NK-92 (cell line): ENCODE measurements around the gene CYP4F22.
"Not testable (repeated sequence)": the region's sequence is repeated elsewhere in the genome, so short reads cannot be mapped to it uniquely, and the experiment has no call there.

Source experiments
- DNase-seq: peaks from one replicate; lab custom pipeline; 2025; ENCODE audit not compliant: unreplicated experiment; lab: John Stamatoyannopoulos, UW

The CYP4F22 gene

DNA sequence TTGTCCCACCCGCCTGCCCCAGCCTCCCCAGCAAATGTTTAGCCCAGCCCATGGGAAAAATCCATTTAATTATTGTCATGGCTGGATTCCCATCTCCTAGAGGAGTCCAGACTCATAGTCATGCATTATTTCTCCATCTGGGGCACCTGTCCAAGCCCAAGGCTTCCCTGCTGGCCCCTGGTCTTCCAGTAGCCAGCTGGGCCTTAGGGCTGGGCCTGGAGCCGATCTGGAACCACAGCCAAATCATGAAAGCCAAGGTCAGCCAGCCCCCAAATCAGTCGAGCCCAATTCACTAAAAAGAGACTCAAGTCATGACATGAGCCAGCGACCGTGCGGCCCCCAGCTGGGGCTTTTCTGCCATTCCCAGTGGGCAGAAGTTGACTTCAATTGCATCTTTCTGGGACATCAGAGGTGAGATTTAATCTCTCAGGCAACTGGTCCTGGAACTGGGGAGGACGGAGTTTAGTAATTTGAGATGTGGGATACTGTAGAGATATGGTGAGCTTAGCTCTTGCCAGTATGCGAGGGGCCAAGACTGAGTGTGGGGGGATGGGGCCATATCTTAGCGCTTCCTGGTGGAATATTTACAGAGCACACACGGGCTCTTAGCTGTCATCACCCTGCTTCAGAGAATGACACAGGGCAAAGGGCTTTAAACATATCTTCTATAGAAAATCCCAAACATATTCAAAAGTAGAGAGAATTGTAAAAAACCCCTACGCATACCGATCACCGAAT lies 19.7 kb upstream of the CYP4F22 start:
- no peak for DNase-seq

DNA sequence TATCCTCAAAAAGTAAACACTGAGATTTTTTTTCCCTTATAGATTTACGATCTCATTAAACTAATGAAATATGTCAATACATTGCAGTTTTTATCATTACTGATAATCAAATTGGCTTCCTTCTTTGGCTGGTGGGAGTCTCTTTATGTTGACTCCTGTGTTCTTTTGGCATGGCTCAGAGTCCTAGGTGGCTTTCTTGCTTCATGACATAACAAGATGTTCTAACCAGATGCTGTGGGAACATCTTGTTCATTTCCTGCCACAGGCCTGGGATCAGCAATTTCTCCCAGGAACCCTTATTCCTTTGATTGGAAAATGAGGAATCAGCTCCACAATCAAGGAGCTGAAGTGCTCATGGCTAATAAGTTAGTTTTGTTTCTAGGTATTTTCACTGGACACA lies 13.2 kb upstream of the CYP4F22 start:
- no peak for DNase-seq

DNA sequence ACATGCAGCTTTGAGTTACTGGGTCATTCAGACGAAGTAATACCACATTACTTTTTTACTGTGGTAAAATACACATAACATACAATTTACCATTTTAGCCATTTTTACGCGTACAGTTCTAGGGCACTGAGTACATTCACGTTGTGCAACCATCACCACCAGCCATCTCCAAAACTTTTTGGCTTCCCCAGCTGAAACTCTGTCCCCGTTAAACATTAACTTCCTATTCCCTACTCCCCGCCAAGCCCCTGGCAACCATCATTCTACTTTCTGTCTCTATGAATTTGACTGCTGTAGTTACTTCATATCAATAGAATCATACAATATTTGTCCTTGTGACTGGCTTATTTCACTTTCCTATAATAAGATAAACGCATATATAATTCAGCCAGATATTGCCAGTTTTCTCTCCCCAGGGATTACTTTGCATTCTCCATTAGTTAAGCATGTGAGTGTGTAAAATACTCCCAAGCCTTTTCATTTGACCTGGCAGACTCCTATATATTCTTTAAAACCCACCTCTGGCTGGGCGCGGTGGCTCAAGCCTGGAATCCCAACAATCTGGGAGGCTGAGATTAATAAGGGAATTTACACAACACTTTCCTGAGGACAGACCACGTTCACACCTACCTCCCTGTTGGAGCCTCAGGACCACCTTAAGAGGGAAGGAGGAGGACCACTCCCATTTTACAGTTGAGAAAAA lies 10.0 kb upstream of the CYP4F22 start:
- no peak for DNase-seq

DNA sequence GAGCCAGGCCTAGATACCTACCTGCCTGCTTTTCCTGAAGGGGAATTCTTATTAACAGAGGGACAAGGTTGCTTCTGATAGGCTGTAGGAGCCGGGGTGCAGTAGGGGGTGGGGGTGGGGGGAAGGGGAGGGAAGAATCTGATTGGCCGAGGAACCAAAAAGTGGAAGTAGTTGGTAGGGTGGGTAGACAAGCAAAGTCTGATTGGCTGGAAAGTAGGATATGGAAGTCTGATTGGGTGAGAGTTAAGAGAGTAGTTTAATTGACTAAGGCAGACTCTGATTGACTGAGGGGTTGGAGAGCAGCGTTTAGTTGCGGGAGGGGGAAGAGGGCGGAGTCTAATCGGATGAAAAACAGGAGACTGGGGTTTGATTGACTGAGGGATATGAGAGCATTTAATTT lies 9.4 kb upstream of the CYP4F22 start:
- no peak for DNase-seq

DNA sequence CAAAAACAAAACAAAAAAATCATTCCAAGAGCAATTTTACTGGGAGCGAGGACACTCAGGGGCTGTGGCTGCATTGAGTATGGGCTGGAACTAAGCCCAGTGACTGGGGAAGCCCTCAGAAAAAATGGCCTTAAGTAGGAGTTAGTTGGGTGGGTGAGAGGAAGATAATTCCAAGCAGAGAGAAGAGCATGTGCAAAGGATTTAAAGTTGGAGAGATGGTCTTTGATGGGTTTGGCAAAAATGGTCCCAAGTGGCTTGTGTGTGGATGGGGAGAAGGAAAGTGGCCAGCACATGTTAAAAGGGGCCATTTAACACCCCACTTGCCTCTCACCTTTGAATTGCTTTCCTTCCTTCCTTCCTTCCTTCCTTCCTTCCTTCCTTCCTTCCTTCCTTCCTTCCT lies 6.7 kb upstream of the CYP4F22 start:
- DNase-seq, result no peak

DNA sequence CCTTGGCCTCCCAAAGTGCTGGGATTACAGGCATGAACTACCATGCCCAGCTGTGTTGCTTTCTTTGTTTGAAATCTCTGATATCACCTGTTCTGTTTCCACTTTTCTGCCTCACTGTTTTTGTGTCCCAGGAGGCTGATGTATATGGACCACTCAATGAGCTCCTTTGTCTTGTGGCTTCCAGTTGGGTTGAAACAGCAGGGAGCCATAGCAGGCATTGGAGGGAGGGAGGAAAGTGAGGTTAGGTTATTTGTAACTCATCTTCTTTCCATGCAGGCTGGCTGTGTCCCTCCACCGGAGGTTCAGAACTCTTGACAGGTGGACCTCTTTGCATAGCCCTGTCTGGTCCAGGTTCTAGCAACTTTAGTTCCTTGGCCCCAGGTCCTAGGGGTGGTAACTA lies 6.1 kb upstream of the CYP4F22 start:
- no peak for DNase-seq

DNA sequence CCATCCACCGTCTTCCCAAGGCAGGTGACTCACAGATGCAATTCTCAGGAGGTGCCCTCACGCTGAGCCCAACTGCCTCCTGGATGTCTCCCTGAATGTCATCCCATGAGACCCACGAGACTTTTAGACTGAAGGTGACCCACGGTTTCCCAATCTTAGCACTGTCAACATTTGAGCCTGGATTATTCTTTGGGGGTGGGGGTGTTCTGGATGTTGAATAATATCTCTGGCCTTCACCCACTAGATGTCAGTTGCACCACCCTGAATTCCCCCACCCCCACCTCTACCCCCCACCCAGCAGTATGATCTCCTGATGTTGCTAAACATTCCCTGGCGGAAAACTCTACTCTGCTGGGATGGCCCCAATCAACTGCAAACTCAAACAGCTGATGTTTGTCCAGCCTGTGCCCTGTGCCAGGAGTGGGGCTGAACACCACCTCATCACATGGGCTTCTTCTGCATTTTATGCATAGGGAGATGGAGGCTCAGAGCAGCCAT lies 2.2 kb upstream of the CYP4F22 start:
- no peak for DNase-seq

DNA sequence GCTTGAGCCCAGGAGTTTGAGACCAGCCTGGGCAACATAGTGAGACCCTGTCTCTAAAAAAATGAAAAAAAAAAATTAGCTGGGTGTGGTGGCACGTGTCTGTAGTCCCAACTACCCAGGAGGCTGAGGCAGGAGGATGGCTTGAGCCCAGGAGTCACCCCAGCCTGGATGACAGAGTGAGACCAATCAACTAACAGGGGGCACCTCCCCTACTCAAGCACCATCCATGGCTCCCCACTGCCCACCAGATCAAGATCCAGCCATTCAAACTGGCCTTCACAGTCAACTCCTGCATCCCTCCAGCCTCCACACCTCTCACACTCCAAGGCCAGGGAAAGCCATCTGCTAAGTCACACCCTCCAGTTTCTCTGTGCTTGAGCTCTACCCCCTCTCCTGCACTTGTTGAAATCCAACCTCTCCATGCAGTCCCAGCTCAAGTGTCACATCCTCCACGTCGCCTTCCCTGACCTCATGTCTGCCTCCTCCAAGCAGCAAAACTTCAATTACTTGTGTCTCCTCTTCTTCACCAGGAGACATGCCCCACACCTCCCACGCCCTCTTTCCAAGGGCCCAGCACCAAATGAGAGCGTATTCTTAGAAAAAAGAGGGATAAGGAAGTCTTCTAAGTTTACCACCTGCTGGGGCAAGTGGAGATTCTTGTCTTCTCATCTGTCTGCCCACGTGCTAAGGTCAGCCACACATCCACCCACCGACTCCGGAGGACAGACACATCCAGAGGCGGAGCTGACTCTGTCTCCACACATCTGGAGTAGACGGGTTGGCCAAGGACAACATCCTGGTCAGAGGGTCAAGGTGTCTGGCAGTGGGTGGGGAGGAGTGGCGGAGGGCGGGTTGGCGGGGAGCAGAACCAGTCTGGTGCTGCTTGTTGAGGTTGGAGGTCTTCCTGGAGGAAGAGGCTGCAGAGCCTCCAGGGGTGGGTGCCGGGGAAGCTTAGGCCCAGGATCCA lies 974 bp upstream of the CYP4F22 start:
- DNase-seq, result no peak

DNA sequence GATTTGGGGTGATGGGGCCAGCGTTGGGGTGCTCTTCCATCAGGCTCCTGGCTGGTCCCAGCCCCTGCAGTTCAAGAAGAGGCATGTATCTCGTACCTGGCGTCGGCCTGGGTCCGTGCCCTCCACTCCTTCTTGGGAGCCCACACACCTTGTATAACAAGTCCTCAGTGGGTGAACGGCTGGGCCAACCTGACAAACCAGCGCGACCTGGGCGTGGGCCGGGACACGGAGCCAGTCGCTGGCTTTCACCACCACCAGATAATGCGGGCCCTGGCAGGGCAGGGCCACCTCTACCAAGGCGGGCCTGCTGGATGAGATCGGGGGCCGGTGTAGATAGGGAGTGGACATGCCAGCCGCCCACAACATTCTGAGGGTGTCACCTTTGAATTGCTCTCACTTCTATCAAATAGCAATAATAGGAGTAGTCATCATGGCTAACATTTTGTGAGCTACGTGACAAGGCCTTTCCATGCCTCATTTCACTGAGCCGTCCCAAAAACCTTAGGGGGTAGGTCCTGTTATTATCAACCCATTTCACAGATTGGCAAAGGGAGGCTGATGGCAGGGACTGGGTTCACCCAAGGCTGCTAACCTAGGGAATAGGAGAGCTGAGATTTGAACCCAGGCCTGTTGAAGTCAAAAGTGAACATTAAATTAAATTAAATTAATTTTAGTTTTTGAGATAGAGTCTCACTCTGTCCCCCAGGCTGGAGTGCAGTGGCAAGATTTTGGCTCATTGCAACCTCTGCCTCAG lies 3.5 kb downstream of the CYP4F22 start:
- no peak for DNase-seq

DNA sequence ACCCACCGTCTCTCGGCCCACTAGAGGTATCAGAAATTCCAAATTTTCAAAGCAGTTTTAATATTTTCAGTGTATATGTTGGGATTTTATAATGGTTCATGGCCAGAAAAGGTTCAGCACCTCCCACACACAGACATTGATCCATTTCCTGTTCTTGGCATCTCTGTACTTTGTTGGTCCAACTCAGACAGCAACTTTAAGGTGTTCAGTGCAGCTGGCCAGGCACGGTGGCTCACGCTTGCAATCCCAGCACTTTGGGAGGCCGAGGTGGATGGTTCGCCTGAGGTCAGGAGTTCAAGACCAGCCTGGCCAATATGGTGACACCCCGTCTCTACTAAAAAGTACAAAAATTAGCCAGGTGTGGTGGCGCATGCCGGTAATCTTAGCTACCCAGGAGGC lies 6.9 kb downstream of the CYP4F22 start:
- not testable (repeated sequence) for DNase-seq

DNA sequence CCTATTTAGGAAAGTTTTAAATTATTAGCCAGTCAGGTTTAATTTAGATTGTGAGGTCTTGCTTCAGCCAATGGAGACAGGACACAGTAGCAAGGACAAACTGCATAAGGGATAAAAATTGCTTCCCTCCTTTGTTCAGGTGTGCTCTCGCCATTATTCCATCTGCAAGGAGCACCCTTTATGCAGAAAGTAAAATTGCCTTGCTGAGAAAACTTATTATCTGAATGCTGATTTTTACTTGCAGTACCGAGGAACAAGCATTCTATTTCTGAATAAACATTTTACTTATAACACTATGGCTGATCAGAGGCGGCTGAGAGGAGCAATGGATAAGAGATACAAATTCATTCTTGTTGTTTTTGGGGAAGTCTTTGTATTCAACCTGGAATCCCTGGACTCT lies 8.0 kb downstream of the CYP4F22 start:
- no peak for DNase-seq

DNA sequence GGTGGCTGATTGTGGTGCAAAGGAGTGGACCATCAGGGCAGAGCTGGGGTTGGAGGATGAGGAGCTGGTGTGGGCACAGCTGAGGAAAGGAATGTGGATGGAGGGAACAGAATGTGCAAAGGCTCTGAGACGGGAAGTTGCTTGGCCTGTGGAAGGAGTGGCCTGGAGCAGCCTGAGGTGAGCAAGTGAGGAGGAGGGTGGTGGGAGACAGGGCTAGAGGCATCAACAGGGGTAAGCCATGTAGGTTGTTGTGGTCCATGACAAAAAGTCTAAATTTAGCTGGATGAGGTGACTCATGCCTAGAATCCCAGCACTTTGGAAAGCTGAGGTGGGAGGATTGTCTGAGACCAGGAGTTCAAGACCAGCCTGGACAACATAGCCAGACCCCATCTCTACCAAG lies 9.5 kb downstream of the CYP4F22 start:
- no peak for DNase-seq

DNA sequence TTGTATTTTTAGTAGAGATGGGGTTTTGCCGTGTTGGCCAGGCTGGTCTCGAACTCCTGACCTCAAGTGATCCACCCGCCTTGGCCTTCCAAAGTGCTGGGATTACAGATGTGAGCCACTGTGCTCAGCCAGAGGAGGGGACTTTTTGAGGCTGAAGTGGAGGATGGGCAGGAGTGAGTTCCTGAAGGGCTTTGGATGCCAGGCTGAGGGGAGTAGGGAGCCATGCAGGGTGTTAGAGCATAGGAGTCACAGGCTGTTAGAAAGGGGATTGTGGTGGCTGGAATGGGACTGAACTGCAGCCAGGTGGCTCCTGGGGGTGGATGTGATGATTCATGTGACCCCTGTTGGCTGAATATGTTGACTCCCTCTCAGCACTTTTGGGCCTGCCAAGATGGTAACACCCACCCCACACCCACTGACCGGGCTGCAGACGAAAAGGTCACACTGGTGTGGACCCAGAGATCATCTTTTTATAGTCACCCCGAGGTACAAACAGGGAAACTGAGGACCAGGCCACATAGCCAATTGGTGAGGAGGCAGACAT lies 11.2 kb downstream of the CYP4F22 start:
- DNase-seq, result no peak

DNA sequence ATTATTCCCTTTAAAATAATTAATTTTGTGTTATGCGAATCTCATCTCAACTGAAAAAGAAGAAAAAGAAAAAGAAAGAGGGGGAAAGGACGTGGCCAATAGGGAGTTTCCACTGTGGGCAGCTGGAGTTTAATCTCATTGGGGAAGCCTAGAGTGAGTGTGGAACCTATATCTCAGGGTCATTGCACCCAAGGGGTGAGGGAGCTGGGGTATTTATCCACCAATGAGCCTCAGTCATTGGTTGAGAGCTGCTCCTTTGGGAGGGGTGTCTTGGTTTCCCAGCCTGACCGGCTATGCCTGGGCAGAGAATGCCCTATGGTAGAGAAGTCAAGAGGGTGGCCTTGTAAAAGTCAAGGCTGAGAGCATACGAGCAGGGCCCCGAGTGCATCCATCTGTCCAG lies 16.5 kb downstream of the CYP4F22 start:
- no peak for DNase-seq

DNA sequence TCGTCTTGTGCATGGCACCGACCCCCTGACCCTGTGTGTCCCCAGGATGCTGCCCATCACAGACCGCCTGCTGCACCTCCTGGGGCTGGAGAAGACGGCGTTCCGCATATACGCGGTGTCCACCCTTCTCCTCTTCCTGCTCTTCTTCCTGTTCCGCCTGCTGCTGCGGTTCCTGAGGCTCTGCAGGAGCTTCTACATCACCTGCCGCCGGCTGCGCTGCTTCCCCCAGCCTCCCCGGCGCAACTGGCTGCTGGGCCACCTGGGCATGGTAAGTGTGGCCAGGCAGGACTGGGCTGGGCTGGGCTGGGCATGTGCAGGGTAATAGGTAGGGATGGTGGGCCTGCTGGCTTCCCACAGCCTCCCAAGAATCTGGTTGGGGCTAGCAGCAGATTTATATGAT lies 17.0 kb downstream of the CYP4F22 start:
- no peak for DNase-seq

DNA sequence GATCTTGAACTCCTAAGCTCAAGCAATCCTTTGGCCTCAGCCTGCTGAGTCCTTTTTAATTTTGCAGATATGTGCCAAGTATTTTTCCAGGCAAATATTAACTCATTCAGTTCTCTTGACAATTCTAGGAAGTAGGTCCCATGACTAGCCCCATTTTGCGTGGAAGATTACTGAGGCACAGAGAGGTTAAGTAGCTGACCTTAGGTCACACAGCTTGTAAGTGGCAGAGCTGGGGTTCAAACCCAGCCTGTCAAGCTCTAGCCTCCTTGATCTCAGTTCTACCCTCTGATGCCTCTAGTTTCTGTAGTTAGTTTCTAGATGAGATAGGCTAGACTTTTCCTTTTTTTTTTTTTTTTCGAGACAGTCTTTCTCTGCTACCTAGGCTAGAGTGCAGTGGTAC lies 18.1 kb downstream of the CYP4F22 start:
- DNase-seq, result no peak

DNA sequence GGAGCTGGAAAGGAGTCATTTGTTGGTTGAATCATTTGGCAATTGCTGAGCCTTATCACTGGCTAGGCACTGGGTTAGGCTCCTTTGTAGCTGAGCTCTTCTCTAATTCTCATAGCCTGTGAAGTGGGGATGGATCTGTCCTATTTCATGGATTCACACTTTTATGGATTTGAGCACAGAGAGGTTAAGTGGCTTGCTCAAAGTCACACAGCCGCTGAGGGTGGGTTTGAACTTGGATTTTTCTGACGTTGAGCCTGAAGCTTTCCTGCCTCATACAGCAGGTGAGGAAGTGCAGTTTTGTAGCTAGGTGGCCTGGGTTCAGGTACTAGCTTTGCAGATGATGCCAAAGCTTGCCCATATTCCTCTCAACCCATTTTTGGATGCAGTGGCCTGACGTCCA lies 19.4 kb downstream of the CYP4F22 start:
- DNase-seq, result no peak

DNA sequence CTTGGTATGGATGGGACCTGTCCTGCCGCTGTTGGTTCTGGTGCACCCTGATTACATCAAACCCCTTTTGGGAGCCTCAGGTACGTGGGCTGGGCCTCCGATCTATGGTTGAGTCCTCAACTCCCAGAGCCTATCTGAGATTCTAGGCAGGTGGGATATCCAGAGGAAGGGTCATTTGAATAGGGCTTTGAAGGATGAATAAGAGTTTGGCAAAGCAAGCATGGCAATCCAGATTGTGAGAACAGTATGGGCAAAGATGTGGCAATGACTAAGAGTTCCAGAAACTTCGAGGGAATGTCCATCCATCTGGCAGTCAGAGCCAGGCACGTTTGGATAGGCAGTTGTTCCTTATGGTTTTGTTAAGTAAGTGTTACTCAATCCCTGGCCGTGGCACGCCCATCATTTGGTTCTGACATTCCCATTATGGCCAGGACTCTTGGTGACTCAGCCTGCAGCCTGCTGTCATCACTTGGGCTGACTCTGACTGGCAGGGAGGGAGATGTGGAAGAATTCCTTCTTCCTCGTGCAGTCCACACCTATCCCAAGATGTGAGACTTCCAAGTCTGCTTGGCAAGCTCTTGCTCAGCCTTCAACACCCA lies 21.5 kb downstream of the CYP4F22 start:
- no peak for DNase-seq

DNA sequence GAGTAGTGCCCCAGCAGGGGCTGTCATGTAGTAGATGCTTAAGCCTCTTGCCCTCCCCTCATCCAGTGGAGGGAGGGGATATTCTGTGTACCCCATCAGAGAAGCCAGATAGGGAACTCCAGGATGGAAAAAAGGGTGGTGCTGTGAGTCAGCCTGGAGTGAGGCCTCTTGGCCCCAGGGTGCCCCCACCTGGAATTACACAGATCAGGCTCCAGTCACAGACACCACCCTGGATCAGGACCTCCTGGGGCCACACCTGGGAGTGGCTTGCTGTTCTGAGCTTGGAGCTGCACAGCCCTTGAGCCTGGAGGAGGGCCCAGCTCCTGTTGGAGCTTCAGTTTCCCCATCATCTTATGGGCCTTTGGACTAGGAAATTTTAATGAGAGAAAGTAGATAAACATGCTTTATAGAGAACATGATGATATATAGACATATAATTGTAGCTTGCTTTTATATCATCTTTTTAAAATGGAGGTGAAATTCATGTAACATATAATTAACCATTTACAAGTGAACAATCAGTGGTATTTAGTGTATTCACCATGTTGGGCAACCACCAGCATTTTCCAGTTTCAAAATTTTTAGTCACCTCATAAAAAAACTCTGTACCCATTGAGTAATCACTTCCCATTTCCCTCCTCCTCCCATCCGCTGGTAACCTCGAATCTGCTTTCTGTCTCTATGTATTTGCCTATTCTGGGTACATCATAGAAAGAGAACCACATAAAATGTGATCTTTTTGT lies 24.6 kb downstream of the CYP4F22 start:
- no peak for DNase-seq

DNA sequence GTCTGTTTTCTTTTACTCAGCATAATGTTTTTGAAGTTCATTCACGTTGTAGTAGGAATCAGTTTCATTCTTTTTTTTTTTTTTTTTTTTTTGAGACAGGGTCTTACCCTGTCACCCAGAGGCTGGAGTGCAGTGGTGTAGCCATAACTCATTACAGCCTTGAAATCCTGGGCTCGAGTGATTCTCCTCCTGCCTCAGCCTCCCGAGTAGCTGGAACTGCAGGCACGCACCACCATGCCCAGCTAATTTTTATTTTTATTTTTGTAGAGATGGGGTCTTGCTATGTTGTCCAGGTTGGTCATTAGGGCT lies 25.2 kb downstream of the CYP4F22 start:
- not testable (repeated sequence) for DNase-seq
